ENCODE data around the gene PURA.

The PURA gene

GRCh38 chr5:140147460-140147859 lies 33.6 kb downstream of the PURA start:
- in situ Hi-C loops (cut with HindIII; ENCODE audit: low pct_ligation_motif_present, low sequenced_read_pairs), result no loop called here

DNA sequence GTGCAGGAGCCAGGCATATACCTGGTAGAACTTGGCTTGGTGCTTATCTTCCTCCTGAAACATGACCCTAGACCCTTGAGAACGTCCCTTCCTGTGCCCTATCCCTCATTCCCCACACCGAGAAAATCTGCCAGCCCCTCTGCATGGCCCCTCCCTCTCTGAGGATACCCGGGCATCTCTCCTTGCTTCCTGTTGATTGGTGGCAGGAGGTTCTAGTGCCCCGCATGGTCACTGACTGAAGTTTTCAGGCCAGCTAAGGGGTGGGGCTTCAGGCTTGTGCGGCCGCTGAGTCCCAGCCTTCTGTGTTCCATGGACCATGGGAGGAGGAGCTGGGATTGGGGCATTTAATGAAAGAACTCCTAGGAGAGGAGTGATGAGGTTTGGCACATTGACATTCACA lies 34.6 kb downstream of the PURA start:
- Histone ChIP-seq H3K27me3 (replicated peaks) (no peaks in the 10 kb centered on the region), H3K27ac (no peak overlapping the region), H3K4me3 (ENCODE audit: low read depth, low read length) (no peak overlapping the region), H3K36me3 (replicated peaks) (no peaks in the 10 kb centered on the region)
- peak; percentile 33 for TF ChIP-seq CTCF (IDR thresholded peaks at IDR 0.05; ENCODE audit: low read depth, low read length, missing control alignments)
- DNase-seq, result peak; percentile 9
- in situ Hi-C loops (cut with HindIII; ENCODE audit: low pct_ligation_motif_present, low sequenced_read_pairs), result no loop called here

More at GRCh38 chr5:140147460-140147859, 33.6 kb downstream of the PURA start:
- DNase-seq, result no peak
- Histone ChIP-seq H3K27me3 (replicated peaks) (no peaks in the 10 kb centered on the region), H3K4me3 (ENCODE audit: low read depth, low read length) (no peak overlapping the region), H3K36me3 (replicated peaks) (no peaks in the 10 kb centered on the region), H3K27ac (no peak overlapping the region)
- TF ChIP-seq CTCF (IDR thresholded peaks at IDR 0.05; ENCODE audit: low read depth, low read length, missing control alignments), result no peak

GRCh38 chr5:140150201-140150600 lies 36.3 kb downstream of the PURA start:
- no peak overlapping the region for H3K27ac ChIP-seq
- H3K27me3 ChIP-seq (replicated peaks), result no peaks in the 10 kb centered on the region
- DNase-seq, result no peak
- no peaks in the 10 kb centered on the region for H3K36me3 ChIP-seq (replicated peaks)
- no peak for TF ChIP-seq CTCF (IDR thresholded peaks at IDR 0.05; ENCODE audit: low read depth, low read length, missing control alignments)
- no peak overlapping the region for H3K4me3 ChIP-seq (ENCODE audit: low read depth, low read length)
- in situ Hi-C loops (cut with HindIII; ENCODE audit: low pct_ligation_motif_present, low sequenced_read_pairs), result no loop called here

DNA sequence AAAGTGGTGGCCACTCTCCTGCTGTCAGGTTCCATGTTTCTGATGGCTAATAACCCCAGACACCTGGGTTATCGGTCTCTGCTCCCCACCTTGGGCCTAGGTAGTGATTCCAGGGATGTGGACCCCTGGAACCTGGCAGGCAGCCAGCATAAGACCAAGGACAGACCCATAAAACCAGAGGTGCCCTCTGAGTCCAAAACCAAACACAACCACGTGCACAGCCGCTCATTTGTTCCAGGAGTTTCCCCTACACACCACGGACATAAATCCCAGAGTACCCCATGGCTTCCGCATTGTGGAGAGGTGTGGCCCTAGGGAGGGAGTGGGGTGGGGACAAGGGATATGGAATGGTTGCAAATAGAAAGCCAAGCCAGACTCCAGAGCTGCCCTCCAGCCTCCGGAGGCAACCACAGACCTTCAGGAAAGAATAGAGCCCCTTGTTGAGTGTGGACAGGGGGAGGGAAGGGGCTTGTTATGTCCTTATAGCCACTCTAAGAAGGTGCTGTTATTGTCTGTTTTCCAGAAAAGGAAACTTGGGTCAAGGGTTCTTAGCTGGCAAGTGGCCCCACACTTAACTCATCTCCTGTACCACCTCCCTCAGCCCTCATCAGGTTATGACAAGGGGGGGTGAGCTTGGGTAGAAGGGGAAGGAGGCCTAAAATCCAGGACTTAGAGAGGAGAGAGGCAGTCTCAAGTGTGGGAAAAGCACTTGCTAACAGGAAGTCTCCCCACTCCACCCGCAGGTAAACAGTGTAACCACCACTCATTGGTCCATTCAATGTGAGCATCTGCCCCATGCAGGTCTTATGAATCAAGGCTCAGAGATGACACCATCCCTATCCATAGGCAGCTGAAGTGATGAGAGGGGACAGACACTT lies 37.5 kb downstream of the PURA start:
- no peak overlapping the region for H3K4me3 ChIP-seq (ENCODE audit: low read depth, low read length)
- in situ Hi-C loops (cut with HindIII; ENCODE audit: low pct_ligation_motif_present, low sequenced_read_pairs), result no loop called here
- DNase-seq, result no peak
- TF ChIP-seq CTCF (IDR thresholded peaks at IDR 0.05; ENCODE audit: low read depth, low read length, missing control alignments), result no peak
- no peaks in the 10 kb centered on the region for H3K27me3 ChIP-seq (replicated peaks)
- H3K27ac ChIP-seq, result no peak overlapping the region
- H3K36me3 ChIP-seq (replicated peaks), result no peaks in the 10 kb centered on the region

- H3K36me3 ChIP-seq (replicated peaks), result no peaks in the 10 kb centered on the region
- in situ Hi-C loops (cut with HindIII; ENCODE audit: low pct_ligation_motif_present, low sequenced_read_pairs), result no loop called here
Observed at GRCh38 chr5:140152022-140152999, 38.4 kb downstream of the PURA start.

More at GRCh38 chr5:140152022-140152999, 38.4 kb downstream of the PURA start:
- no peak for TF ChIP-seq CTCF (IDR thresholded peaks at IDR 0.05; ENCODE audit: low read depth, low read length, missing control alignments)
- Histone ChIP-seq H3K4me3 (ENCODE audit: low read depth, low read length) (no peak overlapping the region), H3K27me3 (replicated peaks) (no peaks in the 10 kb centered on the region), H3K27ac (no peak overlapping the region)
- no peak for DNase-seq

Measured in brain microvascular endothelial cell (primary cell).